GM10248 (cell line): ENCODE measurements around the gene ANKS1A.
"Not testable (repeated sequence)": the region's sequence is repeated elsewhere in the genome, so short reads cannot be mapped to it uniquely, and the experiment has no call there.

ENCODE experiments used
- CTCF ChIA-PET: fragments of 300-600 bp; sonication (Branson Sonifier 250); formaldehyde crosslinking; extraction: SDS; loops from one replicate; lab custom pipeline; 2021; ENCODE audit warnings: antibody characterized with exemption; lab: Yijun Ruan, JAX
- POLR2A ChIA-PET: fragments of 350-650 bp; sonication (Branson Sonifier 250); formaldehyde crosslinking; extraction: SDS; loops from one replicate; lab custom pipeline; 2020; ENCODE audit warnings: antibody characterized with exemption; lab: Yijun Ruan, JAX
- DNase-seq: peaks from one replicate; pipeline ENCODE4 v3.0.0; 2012; ENCODE audit errors: extremely low spot score
- CTCF ChIP-seq: IDR thresholded peaks from 2 replicates; pipeline ENCODE4 v1.5.1; 2012; ENCODE audit warnings: mild to moderate bottlenecking, low read depth; ENCODE audit errors: extremely low read depth, missing control alignments, control extremely low read depth

ANKS1A gene

GRCh38 chr6:34928220-34928619 lies 39.2 kb downstream of the ANKS1A start:
- CTCF ChIA-PET, result no interaction called here

GRCh38 chr6:34928695-34929094 lies 39.6 kb downstream of the ANKS1A start:
- CTCF ChIA-PET, result no interaction called here
- POLR2A ChIA-PET, result no interaction called here
- no peak for DNase-seq
- TF ChIP-seq CTCF, result no peak

More at GRCh38 chr6:34928220-34928619, 39.2 kb downstream of the ANKS1A start:
- no peak for TF ChIP-seq CTCF
- no peak for DNase-seq
- POLR2A ChIA-PET, result no interaction called here

- no peak for TF ChIP-seq CTCF
- no peak for DNase-seq
- CTCF ChIA-PET, result no interaction called here
- POLR2A ChIA-PET, result interaction anchor here (0.6 kb wide), 1 partner anchor 306 kb away, joined by 3 read pairs; no protein-coding TSS in a partner anchor
These were observed 40.4 kb downstream of the ANKS1A start for GRCh38 chr6:34929241-34929978.

- no peak for TF ChIP-seq CTCF
- ChIA-PET POLR2A (no interaction called here), CTCF (interaction anchor here (1.0 kb wide), 1 partner anchor 20 kb away, joined by 3 read pairs; no protein-coding TSS in a partner anchor)
- no peak for DNase-seq
These were observed 41.2 kb downstream of the ANKS1A start for GRCh38 chr6:34930221-34930620.

- CTCF ChIA-PET, DNase-seq, POLR2A ChIA-PET: not testable (repeated sequence)
These were observed 43.1 kb downstream of the ANKS1A start for GRCh38 chr6:34932202-34932601.

- POLR2A ChIA-PET, result no interaction called here
- TF ChIP-seq CTCF, result no peak
- CTCF ChIA-PET, result interaction anchor here (1.5 kb wide), 1 partner anchor 53 kb away, joined by 3 read pairs; no protein-coding TSS in a partner anchor
These were observed 45.5 kb downstream of the ANKS1A start for GRCh38 chr6:34934516-34934915.

GRCh38 chr6:34938268-34938667 lies 49.2 kb downstream of the ANKS1A start:
- POLR2A ChIA-PET, result no interaction called here
- no peak for DNase-seq
- no peak for TF ChIP-seq CTCF
- CTCF ChIA-PET, result no interaction called here

More at GRCh38 chr6:34934516-34934915, 45.5 kb downstream of the ANKS1A start:
- no peak for DNase-seq
